SK-N-SH treated with all-trans-retinoic acid at 6 μM for 48 hours (cell line): ENCODE measurements around the gene NGLY1.

ENCODE experiments used
- ATAC-seq: fragments of 200-7000 bp; cut with Tn5 transposase; 3 replicates; pipeline ENCODE4 v1.9.1; 2020; ENCODE audit warnings: mild to moderate bottlenecking, moderate library complexity
- BACH2 ChIP-seq: fragments of 250-450 bp; sonication (Bioruptor Pico); IDR thresholded peaks from 2 replicates; pipeline ENCODE4 v1.9.0; 2021; ENCODE audit warnings: mild to moderate bottlenecking, borderline replicate concordance
- CREB5 ChIP-seq: fragments of 250-450 bp; sonication (Bioruptor Pico); IDR thresholded peaks from 2 replicates; pipeline ENCODE4 v1.5.1; 2020; ENCODE audit warnings: low read depth, mild to moderate bottlenecking, moderate library complexity
- CSDC2 ChIP-seq: fragments of 250-450 bp; sonication (Bioruptor Pico); IDR thresholded peaks from 2 replicates; pipeline ENCODE4 v1.5.0; 2020; ENCODE audit warnings: mild to moderate bottlenecking, moderate library complexity
- GLIS3 ChIP-seq: fragments of 250-450 bp; sonication (Bioruptor Pico); IDR thresholded peaks from 2 replicates; pipeline ENCODE4 v1.5.0; 2020; ENCODE audit warnings: mild to moderate bottlenecking, moderate library complexity
- ISL1 ChIP-seq: fragments of 250-450 bp; sonication (Bioruptor Pico); IDR thresholded peaks from 2 replicates; pipeline ENCODE4 v2.1.2; 2022; ENCODE audit warnings: mild to moderate bottlenecking, moderate library complexity
- OSR1 ChIP-seq: fragments of 250-450 bp; sonication (Bioruptor Pico); IDR thresholded peaks from 2 replicates; pipeline ENCODE4 v1.8.0; 2022; ENCODE audit warnings: moderate library complexity, mild to moderate bottlenecking, inconsistent platforms
- PPARA ChIP-seq: fragments of 250-450 bp; sonication (Bioruptor Pico); IDR thresholded peaks from 2 replicates; pipeline ENCODE4 v1.5.0; 2020; ENCODE audit warnings: mild to moderate bottlenecking, borderline replicate concordance
- SNAI2 ChIP-seq: fragments of 250-450 bp; sonication (Bioruptor Pico); IDR thresholded peaks from 2 replicates; pipeline ENCODE4 v1.5.0; 2020; ENCODE audit warnings: mild to moderate bottlenecking, moderate library complexity
- TOX ChIP-seq: fragments of 250-450 bp; sonication (Bioruptor Pico); IDR thresholded peaks from 2 replicates; pipeline ENCODE4 v1.8.0; 2021; ENCODE audit warnings: mild to moderate bottlenecking, moderate library complexity, borderline replicate concordance
- TSHZ2 ChIP-seq: fragments of 250-450 bp; sonication (Bioruptor Pico); IDR thresholded peaks from 2 replicates; pipeline ENCODE4 v1.5.0; 2020; ENCODE audit warnings: mild to moderate bottlenecking, moderate library complexity
- ZC3H10 ChIP-seq: fragments of 250-450 bp; sonication (Bioruptor Pico); IDR thresholded peaks from 2 replicates; pipeline ENCODE4 v1.5.1; 2021; ENCODE audit warnings: mild to moderate bottlenecking, moderate library complexity
- ZNF565 ChIP-seq: fragments of 450-650 bp; formaldehyde crosslinking; conservative IDR thresholded peaks from 2 replicates; pipeline ENCODE4 v1.5.0; 2020; ENCODE audit warnings: low read depth, mild to moderate bottlenecking, moderate library complexity
- ZNF70 ChIP-seq: fragments of 450-650 bp; formaldehyde crosslinking; IDR thresholded peaks from 2 replicates; pipeline ENCODE4 v1.5.0; 2020; ENCODE audit warnings: mild to moderate bottlenecking, moderate library complexity
- ZNF8 ChIP-seq: fragments of 450-650 bp; formaldehyde crosslinking; IDR thresholded peaks from 2 replicates; pipeline ENCODE4 v1.5.0; 2020; ENCODE audit warnings: mild to moderate bottlenecking, moderate library complexity
- TF ChIP-seq, protein P1 (sequence below): fragments of 250-450 bp; sonication (Bioruptor Pico); IDR thresholded peaks from 2 replicates; pipeline ENCODE4 v1.8.0; 2021; ENCODE audit warnings: low read depth, mild to moderate bottlenecking, moderate library complexity, borderline replicate concordance
- TF ChIP-seq, protein P2 (sequence below): fragments of 250-450 bp; sonication (Bioruptor Pico); IDR thresholded peaks from 2 replicates; pipeline ENCODE4 v1.5.1; 2021; ENCODE audit warnings: mild to moderate bottlenecking, moderate library complexity
- TF ChIP-seq, protein P3 (sequence below): fragments of 250-450 bp; sonication (Bioruptor Pico); IDR thresholded peaks from 2 replicates; pipeline ENCODE4 v1.8.0; 2020; ENCODE audit warnings: mild to moderate bottlenecking, moderate library complexity, borderline replicate concordance

Gene NGLY1

DNA sequence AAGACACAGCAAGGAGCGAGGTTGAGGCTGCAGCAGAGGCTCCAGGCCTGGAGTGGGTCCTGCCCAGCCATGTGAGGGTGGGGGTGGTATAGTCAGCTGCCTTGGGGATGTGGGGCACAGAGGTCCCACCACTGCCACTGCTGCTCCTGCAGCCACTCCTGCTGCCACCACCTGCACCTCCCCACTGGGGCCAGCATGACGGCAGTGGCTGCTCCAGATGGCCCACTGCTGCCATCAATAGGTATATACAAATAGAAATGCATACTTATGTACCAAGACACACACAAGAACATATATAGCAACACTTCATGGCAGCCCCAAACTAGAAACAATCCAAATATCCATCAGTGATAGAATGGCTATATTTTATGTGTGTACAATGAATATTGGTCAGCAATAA lies 108.6 kb downstream of the NGLY1 start:
- ATAC-seq: no peak

DNA sequence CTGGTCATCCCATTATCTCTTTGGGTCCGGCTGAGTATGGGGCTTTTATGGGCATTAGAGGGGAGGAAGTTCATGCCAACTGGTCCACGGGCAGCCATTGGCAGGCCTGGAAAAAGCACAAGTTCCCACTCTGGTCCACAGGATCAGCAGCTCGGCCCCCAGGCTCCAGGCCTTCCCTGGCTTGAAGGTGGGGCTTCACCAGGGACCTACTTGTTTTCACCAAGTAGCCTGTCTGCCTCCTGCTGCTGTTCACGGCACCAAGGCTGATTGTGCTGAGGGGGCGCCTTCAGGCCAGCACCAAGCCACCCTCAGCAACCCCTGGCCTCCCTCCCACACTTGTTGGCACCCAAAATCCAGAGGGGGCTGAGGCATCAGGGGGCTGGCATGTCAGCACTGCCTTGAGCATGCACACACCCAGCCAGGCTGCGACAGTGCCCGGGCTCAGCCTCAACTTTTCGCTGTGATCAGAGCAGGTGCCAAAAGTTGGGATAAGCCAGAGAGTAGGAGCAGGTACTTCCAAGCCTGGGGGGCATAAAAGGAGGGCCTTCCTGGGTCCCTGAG lies 109.4 kb downstream of the NGLY1 start:
- no peak for TF ChIP-seq GLIS3 (CRISPR knock-in tag)
- TF ChIP-seq ISL1 (CRISPR knock-in tag): no peak
- no peak for TF ChIP-seq ZNF8
- no peak for TF ChIP-seq SNAI2 (CRISPR knock-in tag)
- TF ChIP-seq ZNF70 (CRISPR knock-in tag): no peak
- TF ChIP-seq ZC3H10 (CRISPR knock-in tag): no peak
- no peak for ATAC-seq

More for the DNA sequence above, 108.6 kb downstream of the NGLY1 start:
- TF ChIP-seq, protein P1, sequence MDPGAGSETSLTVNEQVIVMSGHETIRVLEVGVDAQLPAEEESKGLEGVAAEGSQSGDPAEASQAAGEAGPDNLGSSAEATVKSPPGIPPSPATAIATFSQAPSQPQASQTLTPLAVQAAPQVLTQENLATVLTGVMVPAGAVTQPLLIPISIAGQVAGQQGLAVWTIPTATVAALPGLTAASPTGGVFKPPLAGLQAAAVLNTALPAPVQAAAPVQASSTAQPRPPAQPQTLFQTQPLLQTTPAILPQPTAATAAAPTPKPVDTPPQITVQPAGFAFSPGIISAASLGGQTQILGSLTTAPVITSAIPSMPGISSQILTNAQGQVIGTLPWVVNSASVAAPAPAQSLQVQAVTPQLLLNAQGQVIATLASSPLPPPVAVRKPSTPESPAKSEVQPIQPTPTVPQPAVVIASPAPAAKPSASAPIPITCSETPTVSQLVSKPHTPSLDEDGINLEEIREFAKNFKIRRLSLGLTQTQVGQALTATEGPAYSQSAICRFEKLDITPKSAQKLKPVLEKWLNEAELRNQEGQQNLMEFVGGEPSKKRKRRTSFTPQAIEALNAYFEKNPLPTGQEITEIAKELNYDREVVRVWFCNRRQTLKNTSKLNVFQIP (CRISPR knock-in tag): no peak
- TF ChIP-seq CREB5 (CRISPR knock-in tag) (no peak), OSR1 (no peak), ISL1 (CRISPR knock-in tag) (no peak), BACH2 (CRISPR knock-in tag) (no peak), TOX (CRISPR knock-in tag) (no peak), CSDC2 (CRISPR knock-in tag) (no peak), ZC3H10 (CRISPR knock-in tag) (no peak), GLIS3 (CRISPR knock-in tag) (no peak), TSHZ2 (CRISPR knock-in tag) (no peak), ZNF565 (CRISPR knock-in tag) (no peak), PPARA (CRISPR knock-in tag) (no peak)
- TF ChIP-seq, protein P2, sequence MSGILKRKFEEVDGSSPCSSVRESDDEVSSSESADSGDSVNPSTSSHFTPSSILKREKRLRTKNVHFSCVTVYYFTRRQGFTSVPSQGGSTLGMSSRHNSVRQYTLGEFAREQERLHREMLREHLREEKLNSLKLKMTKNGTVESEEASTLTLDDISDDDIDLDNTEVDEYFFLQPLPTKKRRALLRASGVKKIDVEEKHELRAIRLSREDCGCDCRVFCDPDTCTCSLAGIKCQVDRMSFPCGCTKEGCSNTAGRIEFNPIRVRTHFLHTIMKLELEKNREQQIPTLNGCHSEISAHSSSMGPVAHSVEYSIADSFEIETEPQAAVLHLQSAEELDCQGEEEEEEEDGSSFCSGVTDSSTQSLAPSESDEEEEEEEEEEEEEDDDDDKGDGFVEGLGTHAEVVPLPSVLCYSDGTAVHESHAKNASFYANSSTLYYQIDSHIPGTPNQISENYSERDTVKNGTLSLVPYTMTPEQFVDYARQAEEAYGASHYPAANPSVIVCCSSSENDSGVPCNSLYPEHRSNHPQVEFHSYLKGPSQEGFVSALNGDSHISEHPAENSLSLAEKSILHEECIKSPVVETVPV: no peak
- TF ChIP-seq, protein P3, sequence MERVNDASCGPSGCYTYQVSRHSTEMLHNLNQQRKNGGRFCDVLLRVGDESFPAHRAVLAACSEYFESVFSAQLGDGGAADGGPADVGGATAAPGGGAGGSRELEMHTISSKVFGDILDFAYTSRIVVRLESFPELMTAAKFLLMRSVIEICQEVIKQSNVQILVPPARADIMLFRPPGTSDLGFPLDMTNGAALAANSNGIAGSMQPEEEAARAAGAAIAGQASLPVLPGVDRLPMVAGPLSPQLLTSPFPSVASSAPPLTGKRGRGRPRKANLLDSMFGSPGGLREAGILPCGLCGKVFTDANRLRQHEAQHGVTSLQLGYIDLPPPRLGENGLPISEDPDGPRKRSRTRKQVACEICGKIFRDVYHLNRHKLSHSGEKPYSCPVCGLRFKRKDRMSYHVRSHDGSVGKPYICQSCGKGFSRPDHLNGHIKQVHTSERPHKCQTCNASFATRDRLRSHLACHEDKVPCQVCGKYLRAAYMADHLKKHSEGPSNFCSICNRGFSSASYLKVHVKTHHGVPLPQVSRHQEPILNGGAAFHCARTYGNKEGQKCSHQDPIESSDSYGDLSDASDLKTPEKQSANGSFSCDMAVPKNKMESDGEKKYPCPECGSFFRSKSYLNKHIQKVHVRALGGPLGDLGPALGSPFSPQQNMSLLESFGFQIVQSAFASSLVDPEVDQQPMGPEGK: no peak
